Ovary (tissue), 9 donors: Measurements from ENCODE around the gene RAB27A. TPM values are rescaled to one million over a fixed set of nuclear protein-coding genes. Genes with fewer than 3 reads are reported as not detected.
"Not testable (repeated sequence)": the region's sequence is repeated elsewhere in the genome, so short reads cannot be mapped to it uniquely, and the experiment has no call there.

ENCODE experiments used
- DNase-seq, 5 donors: peaks; one replicate each; pipeline ENCODE4 v3.0.0-alpha.2; 2019 to 2020
- H3K27ac ChIP-seq, 2 donors: fragments of 200-600 bp; one replicate each; pipeline versions ENCODE4 v1.5.1 to v1.8.0; 2019 to 2022
- H3K27me3 ChIP-seq: fragments of 200-600 bp; one replicate; pipeline ENCODE4 v1.8.0; 2022
- H3K36me3 ChIP-seq: fragments of 200-600 bp; sonication (generic); one replicate; pipeline ENCODE4 v1.5.1; 2019
- H3K4me1 ChIP-seq: one replicate; pipeline ENCODE4 v1.8.1; 2013; ENCODE audit warnings: mild to moderate bottlenecking, moderate library complexity; ENCODE audit not compliant: insufficient read depth
- H3K4me3 ChIP-seq: fragments of 200-600 bp; sonication (generic); one replicate; pipeline ENCODE4 v1.5.1; 2017
- H3K9me3 ChIP-seq, 2 donors: fragments of 200-600 bp in 1 of 2; sonication (generic) in 1 of 2; one replicate each; pipeline versions ENCODE4 v1.5.1 to v1.8.1; 2013 to 2019; ENCODE audit warnings: mild to moderate bottlenecking in 1 of 2, moderate library complexity in 1 of 2
- CTCF ChIP-seq, 3 donors: fragments of 450-650 bp in 2 of 3; fragments of 200-600 bp in 1 of 3; IDR thresholded peaks; one replicate each; pipeline versions ENCODE4 v1.5.1 to v1.8.0; 2016 to 2022; ENCODE audit warnings: antibody characterized with exemption in 3 of 3, mild to moderate bottlenecking in 1 of 3
- EP300 ChIP-seq: sonication (generic); formaldehyde crosslinking; IDR thresholded peaks from one replicate; pipeline ENCODE4 v1.6.1; 2017; ENCODE audit warnings: antibody characterized with exemption
- POLR2A ChIP-seq: fragments of 450-650 bp; IDR thresholded peaks from one replicate; pipeline ENCODE4 v1.6.1; 2017; ENCODE audit warnings: antibody characterized with exemption, mild to moderate bottlenecking, moderate library complexity
- WGBS, 3 donors: extraction: QIAGEN DNeasy Blood & Tissue Kit in 1 of 3; methylation state at CpG; one replicate each; pipeline versions ENCODE4 v1.1.5 to v1.1.7; 2013 to 2017; 5-methylcytosine and 5-hydroxymethylcytosine counted together
- intact Hi-C, 4 donors: fragments of 100-400 bp; cut with DNase I; formaldehyde crosslinking; loops; one replicate each; pipeline versions ENCODE4 v1.11.0 to v1.15.1; 2022 to 2023
- polyA plus RNA-seq, 2 donors: library from polyadenylated mRNA; stranded (reverse); fragments of 200-250 nt in 1 of 2; fragments of 350-450 nt in 1 of 2; fragmentation: Illumina TruSeq in 1 of 2; extraction: RNeasy Lipid Tissue Mini Kit (QIAGEN cat#74804) in 1 of 2; gene quantifications; one replicate each; pipeline ENCODE4 v1.2.3, GENCODE V29; 2013 to 2014
- total RNA-seq, 7 donors: library from RNA; depleted of rRNA in 2 of 7; stranded (reverse); fragments of >200 nt in 2 of 7; fragmentation: NEBNext Ultra II Directional in 3 of 7; extraction: Animal tissue kit (Norgen Biotek cat#: 25700) in 3 of 7; gene quantifications; one replicate each; pipeline versions ENCODE4 v1.1.0 to v1.2.4, GENCODE V29; 2016 to 2023
- donor health status: DM: no; HTN: no; CAD: no; lungs with moderate emphysema.
- donor health status: DM: no; HTN: no; CAD: no.
- donor health status: Bipolar disorder and iron deficiency.
- donor health status: DM: yes; HTN: yes; CAD: no.
- donor health status: DM: no; HTN: no; CAD: no.
- donor health status: DM: yes; HTN: yes; CAD: no.

RAB27A gene
- total and polyA plus RNA-seq, 9 donors = 5.8 to 38.0 (median 12.1) TPM

- no peaks in the 10 kb centered on the region for H3K36me3 ChIP-seq
- H3K4me3 ChIP-seq = no peak overlapping the region
- H3K27me3 ChIP-seq = no peaks in the 10 kb centered on the region
- TF ChIP-seq EP300 (no peak), POLR2A (no peak), CTCF (IDR thresholded peaks at IDR 0.05) (no peak)
- no peak for DNase-seq
- no peaks in the 10 kb centered on the region for H3K9me3 ChIP-seq
- no peaks in the 10 kb centered on the region for H3K4me1 ChIP-seq
- H3K27ac ChIP-seq = no peak overlapping the region
- intact Hi-C loops = no loop called here
- WGBS, 3 donors = 91 to 94% (median 91%) methylated on average over 4 of the region's 4 CpGs
Measured at GRCh38 chr15:55256281-55257011, 33.2 kb downstream of the RAB27A start.

GRCh38 chr15:55255714-55256113 is 33.9 kb downstream of the RAB27A start:
- intact Hi-C loops = no loop called here
- TF ChIP-seq EP300 = no peak
- TF ChIP-seq POLR2A = no peak
- H3K9me3 ChIP-seq = no peaks in the 10 kb centered on the region
- no peak overlapping the region for H3K4me3 ChIP-seq
- no peaks in the 10 kb centered on the region for H3K4me1 ChIP-seq
- no peak overlapping the region for H3K27ac ChIP-seq
- no peaks in the 10 kb centered on the region for H3K36me3 ChIP-seq
- no peak for DNase-seq
- 51 to 58% (median 56%) methylated on average over 5 of the region's 5 CpGs for WGBS, 3 donors
- no peaks in the 10 kb centered on the region for H3K27me3 ChIP-seq

- no peaks in the 10 kb centered on the region for H3K9me3 ChIP-seq
- 35 to 42% (median 42%) methylated on average over 4 of the region's 4 CpGs for WGBS, 3 donors
- no peaks in the 10 kb centered on the region for H3K36me3 ChIP-seq
- DNase-seq = no peak
- H3K27me3 ChIP-seq = no peaks in the 10 kb centered on the region
- H3K27ac ChIP-seq = no peak overlapping the region
- H3K4me1 ChIP-seq = no peaks in the 10 kb centered on the region
- intact Hi-C loops = no loop called here
- no peak overlapping the region for H3K4me3 ChIP-seq
- TF ChIP-seq EP300 = no peak
- no peak for TF ChIP-seq POLR2A
- TF ChIP-seq CTCF (IDR thresholded peaks at IDR 0.05) = no peak
Measured at GRCh38 chr15:55254916-55255679, 34.5 kb downstream of the RAB27A start.

- Histone ChIP-seq H3K36me3 (no peaks in the 10 kb centered on the region), H3K9me3 (no peaks in the 10 kb centered on the region), H3K27ac (no peak overlapping the region), H3K4me1 (no peaks in the 10 kb centered on the region), H3K4me3 (no peak overlapping the region), H3K27me3 (no peaks in the 10 kb centered on the region)
- intact Hi-C loops = no loop called here
- no peak for DNase-seq
- TF ChIP-seq EP300 (no peak), POLR2A (no peak), CTCF (IDR thresholded peaks at IDR 0.05) (no peak)
- 68 to 79% (median 71%) methylated on average over 3 of the region's 3 CpGs for WGBS, 3 donors
Measured at GRCh38 chr15:55253580-55253979, 36.0 kb downstream of the RAB27A start.

GRCh38 chr15:55252201-55252600 is 37.4 kb downstream of the RAB27A start:
- intact Hi-C loops, H3K36me3 ChIP-seq, H3K9me3 ChIP-seq, DNase-seq, H3K27ac ChIP-seq, H3K27me3 ChIP-seq, H3K4me1 ChIP-seq, H3K4me3 ChIP-seq: not testable (repeated sequence)
- 91 to 93% (median 92%) methylated on average over 8 of the region's 8 CpGs for WGBS, 3 donors
